CD4-positive, alpha-beta T cell treated with Interleukin-1 beta for 1 hour (primary cell): ENCODE data around the gene YAF2.

Experiments
- DNase-seq, 2 donors: peaks; one replicate each; pipeline ENCODE4 v3.0.0-alpha.2; 2020 to 2022

Gene YAF2

DNA sequence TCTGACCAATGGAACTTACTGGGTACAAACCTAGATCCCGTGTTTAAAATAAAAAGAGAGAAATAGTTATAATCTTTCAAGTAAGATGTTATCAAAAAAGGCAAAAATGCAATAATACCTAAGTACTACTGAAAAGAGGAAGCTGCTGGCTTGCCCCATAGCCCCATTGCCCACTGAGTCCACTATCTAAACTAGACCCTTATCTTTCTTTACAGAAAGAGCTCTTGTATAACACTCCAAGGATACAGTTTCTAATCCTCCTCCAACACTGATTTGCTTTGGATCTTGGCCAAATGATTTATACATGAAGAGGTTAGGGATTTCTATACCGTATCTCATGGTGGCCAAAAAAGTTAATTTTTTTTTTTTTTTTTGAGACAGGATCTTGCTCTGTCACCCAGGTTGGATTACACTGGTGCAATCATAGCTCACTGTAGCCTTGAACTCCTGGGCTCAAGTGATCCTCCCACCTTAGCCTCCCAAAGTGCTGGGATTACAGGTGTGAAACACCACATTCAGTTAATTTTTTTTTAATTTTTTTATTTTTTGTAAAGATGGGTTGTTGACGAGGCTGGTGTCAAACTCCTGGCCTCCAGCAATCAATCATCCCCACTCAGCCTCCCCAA, 96.0 kb downstream of the YAF2 start:
- no peak for DNase-seq

DNA sequence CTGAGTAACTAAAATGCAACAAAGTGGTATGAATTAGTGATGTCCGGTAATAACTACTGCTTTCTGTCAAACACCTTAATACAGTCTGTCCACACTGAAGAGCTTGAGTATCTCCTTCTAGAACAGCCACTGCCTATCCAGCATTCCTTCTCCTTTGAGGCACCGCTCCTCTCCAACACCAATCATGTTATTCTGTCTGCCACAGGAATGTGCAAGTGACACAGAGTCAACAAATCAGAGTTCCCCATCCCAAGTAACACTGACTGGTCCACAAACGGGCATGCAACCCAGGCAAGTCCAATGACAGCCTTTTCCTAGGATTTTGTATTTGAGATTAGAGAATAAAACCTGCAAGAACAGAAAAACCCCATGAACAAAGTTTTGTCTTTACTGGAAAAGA, 97.1 kb downstream of the YAF2 start:
- DNase-seq = no peak

GRCh38 chr12:42135259-42135814, 102.7 kb downstream of the YAF2 start:
- no peak for DNase-seq

DNA sequence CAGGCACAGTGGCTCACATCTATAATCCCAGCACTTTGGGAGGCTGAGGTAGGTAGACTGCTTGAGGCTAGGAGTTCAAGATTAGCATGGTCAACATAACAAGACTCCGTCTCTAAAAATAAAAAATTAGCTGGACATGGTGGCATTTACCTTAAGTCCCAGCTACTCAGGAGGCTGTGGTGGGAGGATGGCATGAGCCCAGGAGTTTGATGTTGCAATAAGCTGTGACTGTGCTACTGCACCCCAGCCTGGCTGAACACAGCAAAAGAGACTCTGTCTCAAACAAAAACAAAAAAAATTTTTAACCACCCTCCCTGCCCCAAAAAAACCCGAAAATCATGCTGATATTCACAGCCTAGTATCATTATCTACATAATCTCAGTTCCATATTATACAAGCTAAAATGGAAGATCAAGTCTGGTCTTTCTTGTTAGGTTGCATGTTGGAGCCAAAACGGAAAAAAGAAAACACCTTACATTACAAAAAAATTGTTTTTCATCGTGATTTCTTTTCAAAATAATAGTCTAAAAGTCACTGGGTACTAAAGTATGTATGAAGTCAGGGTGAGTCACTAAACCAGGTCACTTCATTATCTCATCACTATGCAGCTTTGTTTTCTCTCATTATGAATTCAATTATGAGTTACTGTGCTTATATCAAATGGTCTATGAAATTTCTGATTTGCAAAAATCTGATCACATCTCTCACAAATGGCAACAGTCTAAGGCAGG, 107.2 kb downstream of the YAF2 start:
- DNase-seq = no peak

DNA sequence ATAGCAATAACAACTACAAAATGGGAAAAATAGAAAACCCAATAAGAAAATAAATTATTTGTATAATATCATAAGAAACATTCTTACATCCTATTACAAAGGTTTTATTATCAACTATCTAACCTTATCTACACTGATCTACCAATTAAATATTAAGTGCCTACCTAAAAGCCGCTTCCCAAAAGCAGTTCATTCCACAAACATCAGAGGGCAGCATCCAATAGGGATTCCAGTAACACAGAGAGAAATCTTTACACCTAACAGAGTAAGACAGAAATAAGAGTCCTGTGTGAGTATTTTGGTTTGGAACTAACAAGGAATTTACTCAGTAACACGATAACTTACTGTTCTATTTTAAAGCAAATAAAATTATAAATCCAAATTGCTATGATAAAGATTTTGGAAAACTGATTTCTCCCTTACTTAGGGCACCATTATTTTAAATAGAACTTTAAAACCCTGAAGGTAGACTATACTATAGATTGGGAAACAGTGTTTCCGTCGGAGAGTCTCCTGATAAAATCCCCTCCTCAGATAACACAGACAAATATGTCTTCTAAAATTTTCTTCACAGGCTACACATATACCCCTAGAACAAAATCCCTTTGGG, 108.3 kb downstream of the YAF2 start:
- peak in 1 of 2 donors; percentile 48 for DNase-seq

- no peak for DNase-seq
These were observed 109.2 kb downstream of the YAF2 start for GRCh38 chr12:42128888-42129287.

DNA sequence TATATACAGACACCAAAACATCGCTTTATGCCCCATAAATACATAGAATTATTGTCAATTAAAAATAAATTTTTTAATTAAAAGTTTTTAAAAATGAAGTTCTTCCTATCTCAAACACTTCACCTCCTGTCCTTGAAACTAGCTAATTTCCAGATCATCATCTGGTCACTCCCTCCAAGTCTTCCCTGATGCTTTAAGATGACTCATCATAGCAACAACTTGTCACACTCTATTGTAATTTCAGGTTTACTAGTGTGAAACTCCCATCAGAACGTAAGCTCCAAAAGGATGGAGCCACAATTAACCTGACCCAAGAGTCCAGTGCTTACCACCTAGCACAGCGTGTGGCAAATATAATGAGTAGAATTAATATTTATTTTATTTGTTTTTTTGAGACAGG, 109.7 kb downstream of the YAF2 start:
- DNase-seq = no peak

- DNase-seq = no peak
These were observed 111.1 kb downstream of the YAF2 start for GRCh38 chr12:42126963-42127362.

- DNase-seq = no peak
These were observed 112.7 kb downstream of the YAF2 start for GRCh38 chr12:42125388-42125767.

GRCh38 chr12:42124764-42125387, 113.2 kb downstream of the YAF2 start:
- DNase-seq = no peak

- DNase-seq = no peak
These were observed 118.9 kb downstream of the YAF2 start for GRCh38 chr12:42119085-42119633.

GRCh38 chr12:42118136-42118879, 119.7 kb downstream of the YAF2 start:
- DNase-seq = no peak

- DNase-seq = no peak
These were observed 129.0 kb downstream of the YAF2 start for GRCh38 chr12:42109031-42109430.
